Stimulated activated CD4-positive, alpha-beta T cell treated with anti-CD3 and anti-CD28 coated beads, Interleukin-4, amount 100 ng/mL, for 1 hour (primary cell): ENCODE data around the gene GLRA3.
"Not testable (repeated sequence)": the region's sequence is repeated elsewhere in the genome, so short reads cannot be mapped to it uniquely, and the experiment has no call there.

Experiments used
- DNase-seq: peaks from one replicate; pipeline ENCODE4 v3.0.0-alpha.2; 2020

GLRA3 gene

DNA sequence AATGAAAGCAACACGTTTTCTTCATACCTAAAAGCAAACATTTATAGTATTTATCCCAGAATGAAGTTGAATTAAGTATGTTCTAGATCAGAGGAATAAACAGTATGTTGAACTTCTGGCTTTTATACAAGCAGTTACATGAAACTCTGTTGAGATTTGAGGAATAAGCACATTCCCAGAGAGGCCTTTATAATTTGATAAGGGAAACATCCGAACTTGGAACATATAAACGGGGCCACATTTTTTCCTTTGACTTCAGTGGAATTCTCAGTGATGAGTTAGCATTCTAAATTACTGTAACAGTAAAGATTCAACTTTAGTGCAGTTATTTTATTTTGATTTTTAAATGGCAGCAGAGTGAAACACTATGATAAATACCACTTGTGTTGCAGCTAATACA lies 119.5 kb downstream of the GLRA3 start:
- no peak for DNase-seq

DNA sequence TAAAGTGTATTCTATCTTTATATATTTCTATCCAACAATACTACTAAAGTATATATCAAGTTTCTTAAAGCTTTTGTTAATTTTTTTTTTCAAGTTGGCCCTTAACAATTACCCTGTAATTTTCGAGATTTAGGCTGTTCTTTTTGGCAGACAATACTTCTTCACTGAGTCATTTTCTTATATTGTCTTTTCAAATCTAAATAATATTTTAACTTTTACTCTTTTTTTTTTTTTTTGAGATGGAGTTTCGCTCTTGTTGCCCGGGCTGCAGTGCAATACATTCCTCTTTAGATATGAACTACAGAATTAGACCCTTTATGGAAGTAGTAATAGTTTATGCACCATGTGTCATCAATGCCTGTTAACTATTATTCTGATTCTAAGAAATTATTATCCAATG lies 120.7 kb downstream of the GLRA3 start:
- no peak for DNase-seq

DNA sequence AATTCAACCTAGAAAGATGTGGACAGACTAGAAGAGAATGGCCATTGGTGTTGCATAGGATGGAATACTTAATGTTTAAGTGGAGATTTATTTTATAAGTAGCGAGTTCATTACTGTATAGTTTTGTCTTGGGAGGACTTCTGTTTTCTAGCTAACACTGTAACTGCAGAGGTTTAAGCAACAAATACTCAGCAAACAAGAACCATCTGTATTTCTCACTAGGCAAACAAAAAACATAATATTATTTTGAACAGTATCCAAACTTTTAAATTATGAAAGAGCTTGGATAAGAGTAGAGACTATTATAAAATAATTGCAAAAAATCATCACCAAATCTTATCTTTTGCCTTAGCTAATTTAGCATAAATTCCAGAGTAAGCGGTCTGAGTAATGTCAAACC lies 121.1 kb downstream of the GLRA3 start:
- DNase-seq, result no peak

DNA sequence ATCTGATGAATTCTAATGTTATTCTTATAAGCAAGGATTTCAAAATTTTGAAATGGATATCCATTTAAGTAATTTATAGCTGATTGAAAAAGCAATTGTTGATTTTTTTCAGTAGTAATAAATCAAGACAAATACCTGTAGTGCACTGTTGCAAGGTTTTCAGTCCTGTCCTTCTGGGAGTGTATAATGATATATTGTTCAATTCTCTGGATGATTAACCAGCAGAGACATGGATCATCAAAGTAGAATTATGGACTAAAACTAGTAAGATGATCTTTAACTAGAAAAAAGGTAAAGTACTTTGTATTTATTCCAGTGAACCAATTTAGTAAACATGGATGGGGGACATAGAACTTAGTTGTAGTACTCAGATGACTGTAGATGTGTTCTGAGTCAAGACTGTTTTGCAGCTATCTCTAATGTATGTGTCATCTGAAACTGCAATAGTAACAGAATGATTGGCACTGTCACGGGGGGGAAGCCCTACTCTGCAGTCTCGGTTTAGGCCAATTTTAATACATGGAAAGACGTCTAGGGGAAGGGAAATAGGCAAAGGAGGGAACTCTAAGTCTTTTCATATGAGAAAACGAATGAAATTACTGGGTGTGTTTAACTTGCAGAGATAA lies 121.9 kb downstream of the GLRA3 start:
- DNase-seq, result no peak

DNA sequence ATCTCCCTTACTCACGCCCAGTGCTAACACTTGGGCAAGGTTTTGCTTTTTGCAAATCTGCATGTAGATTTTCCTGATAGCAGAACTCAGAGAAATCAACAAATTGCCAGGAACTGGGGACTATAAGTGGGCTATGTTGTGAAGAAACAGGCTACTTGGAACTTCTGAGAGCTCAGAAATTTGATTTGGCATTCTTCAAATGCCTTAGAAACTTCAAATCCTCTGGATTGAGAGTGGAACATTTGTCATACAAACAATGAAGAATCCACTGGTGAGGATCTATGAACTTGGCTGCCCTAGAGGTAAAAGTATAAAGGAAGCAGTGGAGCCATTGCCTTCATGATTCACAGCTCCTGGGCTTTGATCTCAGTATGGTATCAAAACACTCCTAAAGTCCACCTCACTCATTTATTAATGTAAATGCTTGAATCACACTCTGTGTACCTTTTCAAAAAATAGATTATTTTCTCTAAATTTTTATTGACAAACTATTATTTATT lies 126.0 kb downstream of the GLRA3 start:
- DNase-seq, result no peak

DNA sequence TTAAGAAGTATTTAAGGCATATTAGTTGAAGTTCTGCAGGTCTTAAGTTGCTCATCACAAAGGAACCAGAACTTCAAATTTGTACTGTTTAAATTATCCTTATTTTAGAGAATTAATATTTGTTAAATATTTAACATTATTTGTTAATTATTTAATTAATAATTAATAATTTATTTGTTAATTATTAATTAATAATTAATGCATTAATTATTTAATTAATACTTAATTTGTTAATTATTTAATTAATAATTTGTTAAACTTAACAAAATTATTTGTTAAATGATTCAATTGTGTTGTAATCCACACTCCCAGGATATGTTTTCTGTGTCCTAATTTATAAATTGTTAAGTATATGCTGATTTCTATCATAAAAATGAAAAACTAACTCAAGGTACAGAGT lies 129.4 kb downstream of the GLRA3 start:
- no peak for DNase-seq

DNA sequence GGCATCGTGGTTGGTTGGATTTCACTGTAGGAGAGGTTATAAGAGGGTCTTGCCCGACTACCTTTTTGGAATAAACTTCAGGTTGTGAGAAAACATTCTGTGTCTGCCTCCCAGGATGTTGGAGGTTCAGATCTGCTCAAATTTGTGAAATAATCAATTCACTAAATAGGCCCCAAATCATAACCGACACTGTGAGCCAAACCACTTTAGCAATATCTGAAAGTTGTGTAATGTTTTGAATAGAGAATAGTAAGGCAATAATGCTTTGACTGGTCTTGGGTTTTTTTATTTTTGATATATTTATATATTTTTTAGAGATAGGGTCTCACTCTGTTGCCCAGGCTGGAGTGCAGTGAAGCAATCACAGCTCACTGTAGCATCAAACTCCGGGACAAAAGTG lies 131.2 kb downstream of the GLRA3 start:
- no peak for DNase-seq

DNA sequence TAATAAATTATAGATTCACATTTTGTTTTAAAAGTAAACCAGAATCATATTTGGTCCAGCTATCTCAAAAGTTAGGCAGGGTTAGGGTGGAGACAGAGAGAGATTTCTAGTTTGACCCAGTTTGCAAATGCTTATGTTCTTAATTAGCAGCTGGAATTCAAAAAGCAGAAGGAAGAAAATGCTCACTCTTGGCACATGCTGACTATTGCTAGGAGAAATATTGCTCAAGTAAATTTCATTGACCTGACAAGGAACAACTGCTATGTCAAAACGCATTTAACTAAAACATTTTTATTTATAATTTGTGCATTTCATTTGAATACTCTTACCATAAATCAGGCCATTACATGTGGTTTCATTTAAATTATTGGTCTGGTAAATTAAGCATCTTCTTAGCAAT lies 131.8 kb downstream of the GLRA3 start:
- DNase-seq, result no peak

DNA sequence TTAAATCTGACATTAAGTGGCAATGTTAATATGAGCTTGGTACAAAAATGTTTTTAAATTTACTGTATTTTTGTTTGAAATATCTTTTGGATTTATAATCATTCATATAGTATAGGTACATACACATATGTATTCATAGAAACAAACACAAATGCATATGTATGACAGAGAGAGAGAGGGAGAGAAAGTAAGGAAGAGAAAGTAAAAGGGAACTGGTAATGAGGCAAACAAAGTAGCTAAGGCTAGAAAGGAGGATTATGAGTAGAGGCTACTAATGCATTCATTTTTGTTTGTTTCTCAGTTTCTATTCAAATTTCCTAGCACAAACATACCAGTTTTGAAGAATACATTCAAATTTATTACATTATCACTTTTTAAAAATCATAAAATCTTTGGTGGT lies 132.4 kb downstream of the GLRA3 start:
- DNase-seq, result no peak

DNA sequence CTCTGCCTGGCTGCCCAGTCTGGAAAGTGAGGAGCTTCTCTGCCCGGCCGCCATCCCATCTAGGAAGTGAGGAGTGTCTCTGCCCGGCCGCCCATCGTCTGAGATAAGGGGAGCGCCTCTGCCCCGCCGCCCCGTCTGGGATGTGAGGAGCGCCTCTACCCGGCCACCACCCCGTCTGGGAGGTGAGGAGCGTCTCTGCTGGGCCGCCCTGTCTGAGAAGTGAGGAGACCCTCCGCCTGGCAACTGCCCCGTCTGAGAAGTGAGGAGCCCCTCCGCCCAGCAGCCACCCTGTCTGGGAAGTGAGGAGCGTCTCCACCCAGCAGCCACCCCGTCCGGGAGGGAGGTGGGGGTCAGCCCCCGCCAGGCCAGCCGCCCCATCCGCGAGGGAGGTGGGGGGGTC lies 137.2 kb downstream of the GLRA3 start:
- not testable (repeated sequence) for DNase-seq

DNA sequence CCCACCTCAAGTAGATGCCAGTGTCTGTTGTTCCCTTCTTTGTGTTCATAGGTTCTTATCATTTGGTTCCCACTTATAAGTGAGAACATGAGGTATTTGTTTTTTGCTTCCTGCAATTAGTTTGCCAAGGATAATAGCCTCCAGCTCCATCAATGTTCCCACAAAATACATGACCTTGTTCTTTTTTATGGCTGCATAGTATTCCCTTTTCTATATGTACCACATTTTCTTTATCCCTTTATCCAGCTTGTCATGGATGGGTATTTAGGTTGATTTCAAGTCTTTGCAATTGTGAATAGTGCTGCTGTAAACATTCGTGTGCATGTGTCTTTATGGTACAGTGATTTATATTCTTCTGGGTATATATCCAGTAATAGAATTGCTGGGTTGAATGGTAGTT lies 138.4 kb downstream of the GLRA3 start:
- DNase-seq, result no peak

DNA sequence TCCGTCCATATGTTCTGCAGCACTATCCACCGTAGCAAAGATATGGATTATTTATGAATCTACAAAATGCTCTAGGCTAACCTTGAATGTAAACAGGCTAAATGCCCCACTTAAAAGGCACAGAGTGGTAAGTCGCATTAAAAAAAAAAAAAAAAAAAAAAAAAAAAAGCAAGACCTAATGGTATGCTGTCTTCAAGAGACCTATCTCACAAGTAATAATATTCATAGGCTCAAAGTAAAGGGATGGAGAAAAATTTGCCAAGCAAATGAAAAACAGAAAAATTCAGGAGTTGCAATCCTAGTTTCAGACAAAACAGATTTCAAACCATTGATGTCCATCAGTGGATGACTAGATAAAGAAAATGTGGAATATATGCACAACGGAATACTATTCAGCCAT lies 139.4 kb downstream of the GLRA3 start:
- no peak for DNase-seq

DNA sequence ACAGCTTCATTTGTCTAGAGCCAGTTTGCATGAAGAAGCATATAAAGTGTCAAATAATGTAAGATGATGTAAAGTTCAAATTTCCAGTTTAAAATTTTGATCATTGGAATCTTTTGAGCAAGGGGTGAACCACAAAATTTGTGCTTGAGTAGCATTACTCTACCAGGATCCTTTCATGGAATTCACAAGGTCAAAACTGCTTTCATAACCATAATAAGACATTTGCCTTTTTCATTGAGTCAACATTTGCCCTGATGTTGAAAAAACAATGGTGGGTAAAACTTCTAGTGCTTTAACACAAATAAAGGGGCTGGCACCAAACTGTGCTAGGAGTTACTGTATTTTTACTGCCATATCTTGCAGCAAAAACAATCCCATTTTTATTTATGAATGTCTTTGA lies 142.2 kb downstream of the GLRA3 start:
- no peak for DNase-seq

DNA sequence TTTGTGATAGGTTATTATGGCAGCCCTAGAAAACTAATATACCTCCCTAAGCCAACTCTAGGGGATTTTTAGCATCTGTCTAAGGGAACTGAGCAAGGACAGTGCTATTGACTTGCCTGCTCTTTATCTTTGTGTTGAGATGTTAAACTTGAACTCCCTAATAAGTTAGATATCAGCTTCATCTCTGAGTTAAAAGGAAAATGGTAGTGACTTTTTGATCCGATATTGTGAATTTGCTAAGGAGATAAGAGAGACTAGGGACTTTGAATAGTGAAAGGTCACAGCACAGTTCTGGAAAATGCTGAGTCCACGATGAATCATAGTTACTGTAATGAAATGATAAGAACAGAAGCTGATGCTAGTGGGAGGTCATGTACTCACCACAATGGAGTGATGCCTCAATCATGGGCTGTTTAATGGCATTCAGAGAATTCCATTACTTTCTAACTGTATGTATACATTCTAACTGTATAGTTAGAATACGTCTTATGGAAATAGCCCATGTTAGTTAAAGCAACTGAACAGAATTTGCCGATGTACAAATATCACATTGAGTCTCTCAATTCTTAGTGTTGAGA lies 147.2 kb downstream of the GLRA3 start:
- no peak for DNase-seq

DNA sequence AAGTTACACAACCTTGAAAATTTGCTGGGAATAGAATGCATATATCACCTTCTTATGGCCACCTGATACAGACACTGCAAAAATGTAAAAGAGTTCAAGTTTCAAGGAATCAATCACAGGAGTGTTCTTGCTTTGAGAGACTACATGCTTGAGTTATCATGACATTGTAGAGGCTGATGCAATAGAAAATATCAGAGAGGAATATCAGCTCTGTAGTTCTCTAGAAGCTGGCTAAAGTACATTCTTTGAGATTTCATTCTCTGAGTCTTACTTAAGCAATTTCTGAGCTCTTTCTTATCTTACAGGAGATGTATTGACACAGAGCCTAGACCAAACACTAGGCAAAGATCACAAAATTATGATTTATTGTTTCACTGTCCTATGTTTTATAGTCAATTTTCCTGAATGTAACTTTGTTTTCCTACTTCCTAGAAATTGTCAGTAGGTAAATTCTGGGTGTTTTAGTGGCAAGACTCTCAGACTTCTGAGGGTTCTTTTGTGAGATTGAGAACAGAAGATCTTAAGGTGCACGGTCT lies 154.7 kb downstream of the GLRA3 start:
- DNase-seq, result no peak

DNA sequence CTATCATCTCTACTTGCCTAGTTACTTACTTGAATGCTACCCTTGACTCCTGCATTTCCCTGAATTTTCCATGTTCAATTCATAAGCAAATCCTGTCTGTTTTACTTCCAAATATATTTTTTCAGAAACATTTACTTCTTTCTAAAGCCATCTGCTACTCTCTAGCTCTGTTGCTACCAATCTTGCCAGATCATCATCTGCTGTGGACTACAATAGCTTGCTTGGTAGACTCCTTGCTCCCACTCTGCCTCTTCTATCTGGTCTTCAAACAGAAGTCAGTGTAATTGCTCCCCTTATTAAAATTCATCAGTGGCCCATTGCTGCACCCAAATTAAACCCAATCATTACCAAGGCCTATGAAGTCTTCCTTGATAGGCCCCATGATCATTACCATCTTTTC lies 155.2 kb downstream of the GLRA3 start:
- no peak for DNase-seq

DNA sequence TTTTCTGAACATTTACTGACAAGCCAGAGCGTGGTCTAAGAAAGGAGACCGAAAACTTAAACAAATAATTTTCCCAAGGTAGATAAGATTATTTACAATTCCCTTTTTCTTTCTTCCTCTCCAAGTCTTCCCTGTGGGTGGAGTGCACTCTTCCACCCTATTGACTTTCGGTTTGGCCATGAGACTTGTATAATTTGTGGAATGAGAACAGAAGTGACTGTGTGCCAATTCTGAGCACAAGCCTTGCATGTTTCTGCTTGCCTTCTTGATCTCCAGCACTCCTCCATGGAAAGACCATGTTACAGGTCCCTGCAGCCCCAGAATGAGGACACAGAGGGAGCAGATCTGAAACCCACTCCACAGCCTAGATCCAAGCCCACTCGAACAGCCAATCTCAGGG lies 156.8 kb downstream of the GLRA3 start:
- no peak for DNase-seq

DNA sequence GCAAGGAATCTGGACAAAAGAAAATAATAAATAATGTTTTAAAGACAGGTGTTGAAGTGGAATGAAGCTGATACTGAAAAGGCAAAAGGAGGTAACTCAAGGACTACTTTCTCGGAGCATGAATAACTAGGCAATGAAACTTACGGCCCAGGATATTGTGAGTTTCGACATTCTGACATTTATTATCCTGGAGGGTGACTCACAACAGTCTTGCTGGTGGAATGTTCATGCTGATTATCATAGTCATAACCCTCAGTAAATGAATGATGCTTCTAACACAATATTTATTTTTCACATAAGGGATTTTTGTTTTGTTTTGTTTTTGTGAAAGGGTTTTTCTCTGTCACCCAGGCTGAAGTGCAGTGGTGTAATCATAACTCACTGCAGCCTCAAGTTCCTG lies 159.8 kb downstream of the GLRA3 start:
- no peak for DNase-seq

DNA sequence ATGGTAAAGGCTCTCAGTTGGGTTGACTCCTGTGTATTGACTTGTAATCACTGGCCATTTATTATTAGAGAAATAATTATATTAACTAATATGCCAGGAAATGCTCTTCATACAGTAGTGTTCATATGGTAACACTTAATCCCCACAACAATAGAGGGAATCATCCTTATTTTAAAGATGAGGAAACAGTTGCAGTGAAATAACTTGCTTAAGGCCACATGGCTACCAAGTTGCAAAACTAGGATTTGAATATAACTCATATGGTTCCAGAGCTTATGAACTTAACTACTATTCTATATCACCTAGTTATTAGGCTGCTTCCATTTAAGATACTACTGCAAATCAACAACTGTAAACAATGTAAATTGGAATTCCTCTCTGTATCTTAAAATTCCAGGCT lies 163.2 kb downstream of the GLRA3 start:
- no peak for DNase-seq

DNA sequence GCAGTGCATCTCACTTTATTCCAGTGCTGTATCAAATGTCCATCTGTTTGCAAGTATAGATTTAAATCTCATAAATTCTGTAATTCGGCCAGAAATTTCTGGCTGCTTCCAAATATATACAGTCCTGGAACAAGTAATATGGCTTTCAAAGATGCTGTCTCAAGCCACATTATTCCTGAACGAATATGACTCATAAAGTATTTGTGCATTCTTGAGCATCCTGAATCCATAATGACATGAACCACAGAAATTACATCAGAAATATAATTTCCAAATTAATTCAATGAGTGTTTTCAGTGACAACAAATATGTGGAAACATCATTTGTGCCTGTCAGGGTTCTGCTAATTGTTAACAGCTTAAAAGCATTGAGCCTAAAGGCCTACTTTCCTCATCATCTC lies 165.8 kb downstream of the GLRA3 start:
- DNase-seq, result no peak

DNA sequence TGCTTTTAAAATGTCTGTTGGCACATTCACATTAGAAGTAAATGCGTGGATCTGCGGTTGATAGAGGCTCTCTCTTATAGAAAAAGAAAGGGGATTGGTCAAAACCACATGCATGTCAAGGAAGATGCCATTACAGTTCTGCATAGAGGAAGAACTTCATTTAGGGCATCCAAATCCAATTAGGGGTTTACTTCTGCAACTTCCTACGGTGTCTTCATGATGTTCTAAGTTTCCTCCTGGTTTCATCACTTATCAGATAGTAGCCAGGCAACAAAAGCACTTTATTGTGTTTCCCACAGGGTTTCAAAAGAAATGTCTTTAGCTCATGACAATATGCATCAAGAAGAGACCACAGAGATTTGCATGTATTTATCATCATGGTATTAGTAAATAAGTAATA lies 170.8 kb downstream of the GLRA3 start:
- DNase-seq, result no peak

DNA sequence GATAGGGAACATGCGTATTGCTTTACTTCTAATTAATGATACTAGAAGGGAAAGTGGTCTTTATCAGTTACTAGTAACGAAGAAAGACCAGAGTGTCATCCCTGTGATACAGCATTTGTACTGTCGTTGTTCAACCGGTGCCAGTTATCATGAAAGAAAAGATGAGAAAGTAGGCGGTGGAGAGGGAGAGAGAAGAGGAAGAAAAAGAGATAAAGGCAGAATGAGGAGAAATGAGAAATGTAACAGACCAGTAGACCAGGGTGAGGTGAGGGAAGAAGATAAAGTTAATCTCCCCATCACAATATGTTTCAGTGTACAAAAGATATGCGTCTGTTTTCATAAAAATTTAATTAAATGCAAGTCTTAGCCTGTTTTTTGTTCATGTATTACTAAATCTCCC lies 171.6 kb downstream of the GLRA3 start:
- no peak for DNase-seq

DNA sequence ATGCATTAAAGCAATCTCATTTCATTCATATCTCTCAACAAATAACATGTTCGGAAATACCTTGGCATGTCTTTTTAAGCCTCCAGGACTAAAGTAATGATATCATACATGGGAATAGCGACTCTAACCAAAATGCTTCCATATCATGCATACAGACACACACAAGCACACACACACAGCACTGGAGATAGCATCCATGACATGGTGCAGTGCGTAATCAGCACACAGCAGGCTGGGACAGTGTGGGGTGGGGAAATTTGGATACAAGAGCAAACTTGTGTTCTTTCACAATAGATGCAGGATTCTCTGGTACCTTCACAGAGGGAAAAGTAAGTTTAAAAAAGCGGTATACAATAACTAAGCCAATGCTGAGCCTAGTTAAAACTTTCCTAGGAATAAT lies 174.4 kb downstream of the GLRA3 start:
- no peak for DNase-seq

DNA sequence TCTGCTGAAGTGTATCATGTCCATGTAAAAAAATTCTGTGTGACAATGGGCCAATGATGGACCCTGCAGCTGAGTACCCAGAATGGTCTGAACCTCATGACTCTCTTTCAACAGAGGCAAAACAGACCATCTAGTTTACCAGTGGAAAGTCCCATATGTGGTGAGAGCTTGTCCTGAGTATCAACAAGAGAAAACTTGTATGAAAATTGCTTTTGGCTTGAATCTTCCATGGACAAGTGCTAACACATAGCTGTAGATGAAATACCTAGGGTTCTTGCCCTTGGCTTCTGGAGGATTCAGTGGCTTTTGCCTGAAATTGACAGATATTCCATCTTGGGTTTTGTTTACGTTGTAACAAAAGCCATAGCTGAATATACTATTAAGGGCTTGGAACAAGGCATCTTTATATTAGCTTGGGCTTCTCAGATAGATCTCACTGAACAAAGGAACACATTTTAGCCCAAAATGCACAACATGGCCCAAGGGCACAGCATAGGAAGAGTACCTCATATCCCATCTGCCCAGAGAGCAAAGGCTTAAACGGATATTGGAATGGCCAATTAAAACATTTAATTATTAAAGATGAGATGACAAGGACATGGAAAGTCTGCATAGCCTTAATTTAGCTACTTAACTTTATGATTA lies 178.2 kb downstream of the GLRA3 start:
- DNase-seq, result no peak

DNA sequence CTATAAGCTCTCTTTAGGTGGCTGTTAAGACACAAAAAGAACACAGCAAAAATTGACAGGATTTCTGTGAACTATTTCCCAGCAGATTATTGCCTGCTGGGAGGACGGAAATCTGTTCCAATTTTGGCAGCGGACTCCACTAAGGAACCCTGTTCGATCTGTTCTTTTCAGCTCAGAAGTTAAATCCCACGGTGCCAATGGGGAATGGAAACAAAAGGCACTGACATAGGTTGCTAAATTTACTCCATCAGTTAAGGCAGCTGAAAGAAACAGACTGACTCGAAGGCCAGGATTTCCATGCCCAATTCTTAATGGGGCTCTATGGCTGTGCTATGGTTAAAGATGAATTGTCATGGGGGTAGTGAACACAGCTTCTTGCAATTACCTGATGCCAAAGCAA lies 180.2 kb downstream of the GLRA3 start:
- no peak for DNase-seq
